RWPE2 (cell line): Measurements from ENCODE around the gene PGBD5.

Experiments used
- ATAC-seq: fragments of 200-7000 bp; cut with Tn5 transposase; 3 replicates; pipeline ENCODE4 v1.9.1; 2021; ENCODE audit warnings: low read depth
- DNase-seq: peaks from one replicate; pipeline ENCODE4 v3.0.0-alpha.2; 2020; ENCODE audit warnings: low spot score
- H3K27ac ChIP-seq: fragments of 450-650 bp; 2 replicates; pipeline ENCODE4 v1.5.1; 2017; ENCODE audit warnings: mild to moderate bottlenecking; ENCODE audit not compliant: poor library complexity, severe bottlenecking
- H3K27me3 ChIP-seq: fragments of 250-450 bp; sonication (Bioruptor Pico); 2 replicates; pipeline ENCODE4 v1.5.1; 2021; ENCODE audit warnings: mild to moderate bottlenecking, moderate library complexity; ENCODE audit not compliant: insufficient read depth, poor library complexity, severe bottlenecking
- H3K36me3 ChIP-seq: fragments of 250-450 bp; sonication (Bioruptor Pico); 2 replicates; pipeline ENCODE4 v1.5.1; 2020; ENCODE audit warnings: low read depth, mild to moderate bottlenecking, moderate library complexity
- H3K4me1 ChIP-seq: fragments of 250-450 bp; sonication (Bioruptor Pico); 2 replicates; pipeline ENCODE4 v1.5.1; 2021; ENCODE audit warnings: mild to moderate bottlenecking, moderate library complexity; ENCODE audit not compliant: insufficient read depth, poor library complexity, severe bottlenecking
- H3K4me3 ChIP-seq: fragments of 250-450 bp; sonication (Bioruptor Pico); 2 replicates; pipeline ENCODE4 v1.5.1; 2021; ENCODE audit warnings: mild to moderate bottlenecking, moderate library complexity; ENCODE audit not compliant: severe bottlenecking
- H3K9me3 ChIP-seq: fragments of 250-450 bp; sonication (Bioruptor Pico); 2 replicates; pipeline ENCODE4 v1.5.1; 2021; ENCODE audit warnings: mild to moderate bottlenecking, moderate library complexity; ENCODE audit not compliant: severe bottlenecking
- CTCF ChIP-seq: fragments of 450-650 bp; IDR thresholded peaks from one replicate; pipeline ENCODE4 v1.5.1; 2017; ENCODE audit warnings: mild to moderate bottlenecking, moderate library complexity; ENCODE audit not compliant: poor library complexity, severe bottlenecking

Gene PGBD5

DNA sequence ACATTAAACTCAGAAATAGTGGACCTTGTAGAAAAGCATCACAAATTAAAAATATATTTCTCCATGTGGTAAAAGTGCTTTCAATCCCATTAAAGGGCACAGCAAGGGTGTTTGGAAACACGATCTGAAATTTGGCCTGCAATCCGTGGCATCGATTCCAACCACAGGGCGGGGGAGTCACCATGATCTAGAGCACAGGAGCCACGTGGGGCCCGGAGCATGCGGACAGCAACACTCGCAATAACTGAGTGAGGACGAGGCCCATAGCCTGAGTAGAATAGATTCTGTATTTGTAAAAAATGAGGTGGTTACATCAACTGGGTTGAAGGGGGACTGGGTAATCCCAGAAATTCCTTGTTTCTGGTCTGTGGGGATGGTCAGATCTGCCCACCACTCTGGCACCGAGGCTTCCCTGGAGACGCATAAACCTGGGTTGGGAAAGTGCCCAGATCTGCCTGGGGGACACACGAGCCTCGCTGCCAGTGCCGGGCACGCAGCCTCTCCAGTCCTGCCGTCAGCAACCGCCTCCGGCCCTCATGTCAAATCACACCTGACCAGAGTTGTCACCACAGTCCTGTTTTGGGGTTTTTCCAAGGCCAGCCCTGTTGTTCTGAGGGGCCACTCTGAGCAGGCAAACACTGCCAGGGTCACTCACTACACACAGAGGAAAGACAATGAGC is 104.3 kb downstream of the PGBD5 start:
- Histone ChIP-seq H3K4me1 (no peaks in the 10 kb centered on the region), H3K36me3 (no peaks in the 10 kb centered on the region), H3K9me3 (no peaks in the 10 kb centered on the region), H3K27me3 (no peaks in the 10 kb centered on the region), H3K4me3 (no peak overlapping the region), H3K27ac (no peak overlapping the region)
- no peak for TF ChIP-seq CTCF
- ATAC-seq, result no peak
- DNase-seq, result no peak

- Histone ChIP-seq H3K36me3 (no peaks in the 10 kb centered on the region), H3K27ac (no peak overlapping the region), H3K9me3 (no peaks in the 10 kb centered on the region), H3K27me3 (no peaks in the 10 kb centered on the region), H3K4me3 (no peak overlapping the region), H3K4me1 (no peaks in the 10 kb centered on the region)
- no peak for ATAC-seq
- no peak for DNase-seq
- TF ChIP-seq CTCF, result no peak
These were observed 104.8 kb downstream of the PGBD5 start for GRCh38 chr1:230321341-230321740.

GRCh38 chr1:230320804-230321203 is 105.3 kb downstream of the PGBD5 start:
- no peak overlapping the region for H3K4me3 ChIP-seq
- H3K36me3 ChIP-seq, result no peaks in the 10 kb centered on the region
- H3K27me3 ChIP-seq, result no peaks in the 10 kb centered on the region
- no peak for DNase-seq
- no peaks in the 10 kb centered on the region for H3K9me3 ChIP-seq
- H3K4me1 ChIP-seq, result no peaks in the 10 kb centered on the region
- no peak for TF ChIP-seq CTCF
- no peak overlapping the region for H3K27ac ChIP-seq
- no peak for ATAC-seq

- Histone ChIP-seq H3K27me3 (no peaks in the 10 kb centered on the region), H3K27ac (no peak overlapping the region), H3K4me3 (no peak overlapping the region), H3K4me1 (no peaks in the 10 kb centered on the region), H3K9me3 (no peaks in the 10 kb centered on the region), H3K36me3 (no peaks in the 10 kb centered on the region)
- ATAC-seq (no peak), DNase-seq (no peak)
- TF ChIP-seq CTCF, result no peak
These were observed 107.0 kb downstream of the PGBD5 start for GRCh38 chr1:230319014-230319747.
